Measurements from ENCODE around the gene EHBP1.

Gene EHBP1

DNA sequence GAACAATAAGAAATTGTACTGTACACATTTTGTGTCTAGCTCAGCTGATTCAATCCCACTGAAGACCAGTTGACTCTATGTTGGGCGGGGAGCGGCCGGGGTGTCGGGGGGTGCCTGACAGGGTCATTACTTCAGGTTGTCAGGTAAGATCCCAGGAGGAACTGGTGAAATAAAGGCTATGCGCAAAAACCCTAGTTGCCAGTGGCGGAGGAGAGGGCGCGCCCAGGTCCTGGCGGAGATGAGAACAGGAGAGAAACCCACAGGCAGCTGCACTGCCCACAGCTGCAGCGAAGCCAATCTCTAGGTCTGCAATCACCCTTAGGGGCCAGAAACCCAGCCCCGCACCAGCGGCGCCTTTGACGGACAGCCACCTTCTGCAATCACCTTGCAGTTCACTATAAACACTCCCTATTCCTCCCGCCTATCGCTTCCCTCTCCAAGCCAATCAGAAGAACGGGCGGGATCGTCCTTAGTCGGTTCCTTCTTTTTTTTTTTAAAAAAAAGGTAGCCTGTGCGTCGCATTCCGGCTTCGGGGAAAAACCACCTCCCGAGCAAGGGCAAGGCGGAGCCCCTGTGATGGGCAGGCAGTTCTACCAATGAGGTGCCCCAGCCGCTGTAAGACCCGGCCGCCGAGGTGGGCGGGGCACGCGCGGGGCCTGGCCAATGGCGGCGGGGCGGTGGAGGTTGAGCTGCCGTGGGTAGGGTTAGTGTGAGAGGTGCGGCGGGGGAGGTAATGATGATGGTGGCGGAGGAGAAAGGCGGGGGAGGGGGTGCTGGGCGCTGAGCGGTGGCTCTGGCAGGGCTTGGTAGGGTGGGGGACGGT, at the start of gene EHBP1:
Gene EHBP1 (plus strand): TSS at position 707 of the 823 bp plus-strand sequence. CDS start 1,479 bp downstream, outside the sequence.
- DNase-seq (ENCODE audit: low read depth in 2 of 2): peak; percentile 95 to 96

- no peak for DNase-seq (ENCODE audit: low read depth in 2 of 2)
Observed at GRCh38 chr2:62657783-62658182, 47.7 kb upstream of the EHBP1 start.

DNA sequence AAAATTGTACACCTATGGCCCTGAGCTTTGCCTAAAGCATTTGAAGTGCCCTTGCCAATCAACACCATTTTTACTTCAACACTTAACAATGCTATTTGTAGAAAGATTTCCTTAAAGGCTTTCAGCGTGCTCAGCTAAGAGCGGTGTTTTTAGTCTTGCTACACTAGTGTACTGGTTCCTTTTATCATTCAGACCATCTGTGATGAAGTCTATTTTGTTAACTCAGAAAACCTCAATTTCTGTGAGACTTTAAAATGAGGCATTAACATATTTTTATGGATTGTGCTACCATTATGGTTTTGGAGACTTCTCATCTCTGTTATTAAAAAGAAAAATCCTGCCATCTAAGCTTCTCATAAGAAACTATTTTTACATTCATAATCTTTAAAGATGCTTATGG, 46.6 kb upstream of the EHBP1 start:
- no peak for DNase-seq (ENCODE audit: low read depth in 2 of 2)

GRCh38 chr2:62660087-62660486, 45.4 kb upstream of the EHBP1 start:
- DNase-seq (ENCODE audit: low read depth in 2 of 2): no peak

- DNase-seq (ENCODE audit: low read depth in 2 of 2): no peak
Observed at GRCh38 chr2:62660582-62661262, 44.8 kb upstream of the EHBP1 start.

- no peak for DNase-seq (ENCODE audit: low read depth in 2 of 2)
Observed at GRCh38 chr2:62661263-62661635, 44.3 kb upstream of the EHBP1 start.

GRCh38 chr2:62662131-62662530, 43.4 kb upstream of the EHBP1 start:
- DNase-seq (ENCODE audit: low read depth in 2 of 2): no peak

DNA sequence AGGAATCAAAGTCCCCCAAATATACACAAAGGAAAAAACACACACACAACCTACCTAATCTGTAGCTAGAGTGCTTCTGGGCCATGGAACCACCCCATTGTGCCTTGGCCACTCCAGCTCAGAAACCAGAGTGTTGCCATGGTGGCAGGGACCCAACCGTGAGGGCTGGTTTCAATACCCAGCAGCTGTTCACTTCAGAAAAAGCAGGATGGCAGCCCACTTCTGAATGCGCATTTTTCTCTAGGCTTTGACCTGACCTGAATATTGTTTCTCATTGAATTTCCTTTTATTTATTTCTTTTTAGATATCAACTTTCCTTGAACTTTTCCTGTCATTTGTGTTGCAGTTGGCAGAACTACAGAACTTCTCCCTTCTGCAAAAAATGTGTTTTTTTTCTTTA, 43.0 kb upstream of the EHBP1 start:
- DNase-seq (ENCODE audit: low read depth in 2 of 2): no peak

DNA sequence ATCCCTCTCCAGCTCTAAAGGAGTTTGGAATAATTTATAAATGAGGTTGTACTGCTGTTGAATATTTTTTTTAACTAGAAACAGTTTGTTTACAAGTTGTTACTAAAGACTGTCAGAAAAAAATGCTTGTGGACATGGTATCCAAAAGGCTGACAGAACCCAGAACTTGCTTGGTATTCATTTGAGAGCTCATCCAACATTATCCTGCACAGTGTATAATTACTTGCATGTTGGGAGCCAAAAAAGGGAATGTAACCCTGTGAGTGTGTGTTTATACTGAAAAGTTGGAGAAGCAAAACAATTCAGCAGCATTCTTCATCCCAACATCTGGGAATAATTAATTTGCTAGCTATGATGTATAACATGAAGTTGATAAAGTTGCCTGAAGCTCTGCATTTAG, 42.1 kb upstream of the EHBP1 start:
- DNase-seq (ENCODE audit: low read depth in 2 of 2): no peak

- no peak for DNase-seq (ENCODE audit: low read depth in 2 of 2)
Observed at GRCh38 chr2:62663920-62664795, 41.4 kb upstream of the EHBP1 start.

GRCh38 chr2:62665446-62665845, 40.1 kb upstream of the EHBP1 start:
- DNase-seq (ENCODE audit: low read depth in 2 of 2): no peak

- DNase-seq (ENCODE audit: low read depth in 2 of 2): no peak
Observed at GRCh38 chr2:62669180-62669579, 36.3 kb upstream of the EHBP1 start.

- no peak for DNase-seq (ENCODE audit: low read depth in 2 of 2)
Observed at GRCh38 chr2:62672601-62673000, 32.9 kb upstream of the EHBP1 start.

DNA sequence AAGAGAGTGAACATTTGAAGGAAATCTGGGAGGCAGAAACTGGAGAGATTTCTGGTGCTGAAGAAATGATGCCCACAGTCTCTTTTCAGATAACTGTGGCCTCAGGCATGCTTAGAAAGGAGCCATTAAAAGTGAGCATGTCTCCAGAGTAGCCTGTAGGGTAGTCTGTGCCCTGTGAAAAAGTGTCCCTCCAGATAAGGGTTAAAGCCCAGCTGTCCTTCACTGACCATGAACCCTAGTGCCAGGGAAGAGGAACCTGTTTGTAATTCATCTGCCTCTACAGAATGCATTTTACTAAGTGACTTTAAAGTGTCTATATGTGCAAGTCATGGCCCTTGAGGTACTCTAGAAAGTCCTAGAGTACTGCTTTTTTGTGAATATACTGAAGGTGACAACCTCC, 30.5 kb upstream of the EHBP1 start:
- no peak for DNase-seq (ENCODE audit: low read depth in 2 of 2)

DNA sequence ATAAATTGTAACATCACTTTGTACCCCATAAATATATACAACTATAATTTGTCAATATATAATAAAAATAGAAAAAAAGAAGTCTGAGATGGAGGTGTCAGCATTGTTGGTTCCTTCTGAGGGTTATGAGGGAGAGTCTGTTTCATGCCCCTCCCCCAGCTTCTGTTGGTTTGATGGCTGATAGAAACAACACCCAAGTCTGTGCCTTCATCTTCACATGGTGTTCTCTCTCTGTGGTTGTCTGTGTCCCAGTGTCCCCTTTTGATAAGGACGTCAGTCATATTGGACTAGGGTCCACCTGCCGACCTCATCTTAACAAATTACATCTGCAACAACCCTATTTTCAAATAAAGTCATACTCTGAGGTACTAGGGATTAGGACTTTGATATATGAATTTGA, 20.3 kb upstream of the EHBP1 start:
- no peak for DNase-seq (ENCODE audit: low read depth in 2 of 2)

DNA sequence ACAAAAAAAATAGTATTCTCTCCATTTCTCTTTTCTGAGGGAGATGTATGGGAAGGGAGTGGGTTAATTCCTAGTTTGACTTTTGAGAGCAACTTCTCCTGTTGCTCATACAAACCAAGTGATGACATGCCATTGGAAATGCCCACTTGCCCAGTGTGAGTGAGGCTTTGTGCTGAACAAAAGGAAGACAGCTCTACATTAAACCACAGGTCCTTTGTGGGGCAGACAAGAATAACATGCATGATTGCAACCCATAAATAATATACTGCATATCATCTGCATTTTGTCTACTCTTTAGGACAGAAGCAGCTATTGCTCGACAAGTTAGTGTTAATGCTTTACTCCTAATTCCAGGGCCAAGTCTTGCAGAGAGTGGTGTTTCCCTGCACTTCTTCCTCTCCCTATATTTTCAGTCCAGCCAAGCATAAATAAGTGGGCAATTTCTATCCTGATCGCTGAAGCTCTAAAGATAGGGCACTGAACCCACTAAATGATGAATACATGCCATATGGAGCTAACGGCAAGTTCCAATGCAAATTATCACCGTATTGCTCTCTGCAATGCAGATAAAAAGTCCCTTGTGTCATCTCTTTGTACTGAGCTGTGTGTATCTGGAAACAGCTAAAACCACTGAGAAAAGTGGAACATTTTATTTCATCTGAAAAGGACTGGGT, 19.4 kb upstream of the EHBP1 start:
- DNase-seq (ENCODE audit: low read depth in 2 of 2): no peak

- DNase-seq (ENCODE audit: low read depth in 2 of 2): no peak
Observed at GRCh38 chr2:62687636-62688035, 17.9 kb upstream of the EHBP1 start.

- DNase-seq (ENCODE audit: low read depth in 2 of 2): no peak
Observed at GRCh38 chr2:62688771-62689170, 16.7 kb upstream of the EHBP1 start.

DNA sequence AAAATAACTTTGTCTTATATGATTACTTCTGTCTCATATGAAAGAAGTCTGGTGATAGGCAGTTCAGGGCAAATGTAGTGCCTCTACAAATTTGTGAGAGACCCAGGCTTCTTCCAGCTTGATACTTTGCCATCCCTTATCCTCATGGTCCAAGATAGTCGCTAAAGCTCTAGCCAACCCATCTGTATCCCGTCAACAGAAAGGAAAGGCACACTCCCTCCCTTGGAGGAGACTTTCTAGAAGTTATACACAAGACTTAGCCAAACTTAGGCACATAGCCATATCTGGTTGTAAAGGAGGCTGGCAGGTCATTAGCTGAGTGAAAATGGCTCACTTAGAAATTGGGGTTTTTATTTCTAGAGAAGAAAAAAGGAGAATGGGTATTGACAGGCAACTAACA, 14.3 kb upstream of the EHBP1 start:
- DNase-seq (ENCODE audit: low read depth in 2 of 2): no peak

GRCh38 chr2:62692225-62692624, 13.3 kb upstream of the EHBP1 start:
- DNase-seq (ENCODE audit: low read depth in 2 of 2): no peak

- no peak for DNase-seq (ENCODE audit: low read depth in 2 of 2)
Observed at GRCh38 chr2:62698653-62699052, 6.9 kb upstream of the EHBP1 start.

DNA sequence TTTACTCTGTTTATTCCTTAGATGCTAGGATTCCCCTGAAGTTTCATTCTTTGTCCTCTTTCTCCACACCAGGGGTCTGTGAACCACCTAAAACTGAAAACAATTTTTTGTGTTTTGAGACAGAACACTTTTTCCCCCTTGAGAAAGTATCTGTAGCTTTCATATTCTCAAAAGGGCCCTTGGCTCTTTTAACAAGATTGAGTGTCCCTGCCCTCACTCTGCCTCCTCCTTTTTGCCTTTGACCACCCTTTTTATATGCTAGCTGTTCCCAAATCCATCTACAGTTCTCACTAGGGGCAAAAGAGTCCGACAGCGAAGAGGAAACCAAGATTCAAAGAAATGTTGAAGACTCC, 883 bp upstream of the EHBP1 start:
- DNase-seq (ENCODE audit: low read depth in 2 of 2): no peak

Data from stimulated activated CD4-positive, alpha-beta T cell treated with anti-CD3 and anti-CD28 coated beads, Interleukin-15, amount 100 ng/mL, for 48 hours (primary cell).